ENCODE results near the gene DYRK1A.

DYRK1A gene

GRCh38 chr21:37358397-37358796, 8.2 kb upstream of the DYRK1A start:
- Histone ChIP-seq H3K27ac (ENCODE audit: extremely low read depth, low read depth, low read length) (no peak overlapping the region), H3K4me1 (ENCODE audit: control insufficient read depth, insufficient read depth, low read length) (no peaks in the 10 kb centered on the region), H3K36me3 (ENCODE audit: control insufficient read depth in 2 of 2, insufficient read depth in 1 of 2, low read length in 2 of 2) (no peaks in the 10 kb centered on the region), H3K9me3 (ENCODE audit: control insufficient read depth, insufficient read depth, low read depth, low read length) (no peaks in the 10 kb centered on the region), H3K4me3 (ENCODE audit: low read depth, low read length) (no peak overlapping the region)
- ChIA-PET POLR2A (no interaction called here), CTCF (interaction anchor here (0.5 kb wide), 1 partner anchor 1409 kb away, joined by 3 read pairs; no protein-coding TSS in a partner anchor)
- TF ChIP-seq ZNF488 (tag by site-specific recombination; IDR thresholded peaks at IDR 0.05) (no peak), ZNF707 (tag by site-specific recombination; IDR thresholded peaks at IDR 0.05) (no peak), ZBTB26 (tag by site-specific recombination; optimal IDR thresholded peaks at IDR 0.05) (no peak), ZNF335 (tag by site-specific recombination; conservative IDR thresholded peaks at IDR 0.05) (no peak), ZNF629 (tag by site-specific recombination; IDR thresholded peaks at IDR 0.05) (no peak), ZNF19 (tag by site-specific recombination; IDR thresholded peaks at IDR 0.05; ENCODE audit: low read depth) (no peak), SP2 (tag by site-specific recombination; IDR thresholded peaks at IDR 0.05) (no peak), ZXDB (tag by site-specific recombination; IDR thresholded peaks at IDR 0.05) (no peak), ZNF2 (tag by site-specific recombination; IDR thresholded peaks at IDR 0.05) (no peak), CTCF (tag by site-specific recombination; IDR thresholded peaks at IDR 0.05) (no peak), SP7 (tag by site-specific recombination; IDR thresholded peaks at IDR 0.05) (no peak), ZNF362 (tag by site-specific recombination; IDR thresholded peaks at IDR 0.05) (no peak), OSR2 (tag by site-specific recombination; IDR thresholded peaks at IDR 0.05) (no peak)

GRCh38 chr21:37363936-37364335, 2.6 kb upstream of the DYRK1A start:
- H3K4me3 ChIP-seq (ENCODE audit: low read depth, low read length): no peak overlapping the region
- H3K4me1 ChIP-seq (ENCODE audit: control insufficient read depth, insufficient read depth, low read length): 0 out of 2 replicates have a peak, but pooled peaks cover 3% of the 10 kb centered on the region
- no peaks in the 10 kb centered on the region for H3K9me3 ChIP-seq (ENCODE audit: control insufficient read depth, insufficient read depth, low read depth, low read length)
- no peak overlapping the region for H3K27ac ChIP-seq (ENCODE audit: extremely low read depth, low read depth, low read length)
- TF ChIP-seq ATF2 (tag by site-specific recombination; IDR thresholded peaks at IDR 0.05; ENCODE audit: low read depth): no peak
- POLR2A ChIA-PET: interaction anchor here (2.9 kb wide), 1 partner anchor 96 kb away, joined by 40 read pairs; the partner anchor contains the start of gene VPS26C
- no peaks in the 10 kb centered on the region for H3K36me3 ChIP-seq (ENCODE audit: control insufficient read depth in 2 of 2, insufficient read depth in 1 of 2, low read length in 2 of 2)
- CTCF ChIA-PET: interaction anchor here (1.4 kb wide), 1 partner anchor 144 kb away, joined by 3 read pairs; no protein-coding TSS in a partner anchor

GRCh38 chr21:37364722-37365121, 1.9 kb upstream of the DYRK1A start:
- Histone ChIP-seq H3K36me3 (ENCODE audit: control insufficient read depth in 2 of 2, insufficient read depth in 1 of 2, low read length in 2 of 2) (no peaks in the 10 kb centered on the region), H3K4me3 (ENCODE audit: low read depth, low read length) (no peak overlapping the region), H3K4me1 (ENCODE audit: control insufficient read depth, insufficient read depth, low read length) (peaks cover 8% of the 10 kb centered on the region), H3K27ac (ENCODE audit: extremely low read depth, low read depth, low read length) (no peak overlapping the region), H3K9me3 (ENCODE audit: control insufficient read depth, insufficient read depth, low read depth, low read length) (no peaks in the 10 kb centered on the region)
- CTCF ChIA-PET: interaction anchor here (0.6 to 1.4 kb wide), 4 partner anchors 9 to 145 kb away, joined by 3 read pairs; no protein-coding TSS in a partner anchor
- no peak for TF ChIP-seq ZSCAN23 (tag by site-specific recombination; IDR thresholded peaks at IDR 0.05)
- POLR2A ChIA-PET: interaction anchor here (1.8 to 2.9 kb wide), 2 partner anchors 26 to 97 kb away, joined by 10 to 40 read pairs; partner anchors contain the start of gene VPS26C

Data from HEK293 (cell line).